ENCODE data around the gene ING3. TPM values are rescaled to one million over a fixed set of nuclear protein-coding genes. Genes with fewer than 3 reads are reported as not detected.

The ING3 gene
- total RNA-seq, 2 experiments from 2014 or later, result 12.5 to 22.2 TPM

- DNase-seq (ENCODE audit: low spot score), result no peak
- Histone ChIP-seq H2AFZ (ENCODE audit: low read length) (no peak overlapping the region), H3K27ac (ENCODE audit: low read depth, low read length, poor library complexity, severe bottlenecking) (no peak overlapping the region), H4K20me1 (ENCODE audit: insufficient read depth, low read length) (no peaks in the 10 kb centered on the region), H3K9me2 (ENCODE audit: insufficient read depth, low read length) (no peaks in the 10 kb centered on the region), H3K79me2 (ENCODE audit: insufficient read depth, low read depth, low read length) (no peaks in the 10 kb centered on the region), H3K36me3 (ENCODE audit: insufficient read depth, low read length) (no peaks in the 10 kb centered on the region), H3K9me3 (ENCODE audit: low read length) (no peaks in the 10 kb centered on the region), H3K4me3 (ENCODE audit: low read depth, low read length, poor library complexity, severe bottlenecking) (no peak overlapping the region), H3K4me2 (ENCODE audit: low read length) (no peak overlapping the region), H3K4me1 (ENCODE audit: insufficient read depth, low read length, poor library complexity, severe bottlenecking) (peaks cover 4% of the 10 kb centered on the region)
- POLR2A ChIA-PET, result no interaction called here
- intact Hi-C loops (cut with micrococcal nuclease; ENCODE audit: unreplicated experiment), result no loop called here
- BruUV-seq (replicated peaks), result no TSS peak
- TF ChIP-seq, protein P1, sequence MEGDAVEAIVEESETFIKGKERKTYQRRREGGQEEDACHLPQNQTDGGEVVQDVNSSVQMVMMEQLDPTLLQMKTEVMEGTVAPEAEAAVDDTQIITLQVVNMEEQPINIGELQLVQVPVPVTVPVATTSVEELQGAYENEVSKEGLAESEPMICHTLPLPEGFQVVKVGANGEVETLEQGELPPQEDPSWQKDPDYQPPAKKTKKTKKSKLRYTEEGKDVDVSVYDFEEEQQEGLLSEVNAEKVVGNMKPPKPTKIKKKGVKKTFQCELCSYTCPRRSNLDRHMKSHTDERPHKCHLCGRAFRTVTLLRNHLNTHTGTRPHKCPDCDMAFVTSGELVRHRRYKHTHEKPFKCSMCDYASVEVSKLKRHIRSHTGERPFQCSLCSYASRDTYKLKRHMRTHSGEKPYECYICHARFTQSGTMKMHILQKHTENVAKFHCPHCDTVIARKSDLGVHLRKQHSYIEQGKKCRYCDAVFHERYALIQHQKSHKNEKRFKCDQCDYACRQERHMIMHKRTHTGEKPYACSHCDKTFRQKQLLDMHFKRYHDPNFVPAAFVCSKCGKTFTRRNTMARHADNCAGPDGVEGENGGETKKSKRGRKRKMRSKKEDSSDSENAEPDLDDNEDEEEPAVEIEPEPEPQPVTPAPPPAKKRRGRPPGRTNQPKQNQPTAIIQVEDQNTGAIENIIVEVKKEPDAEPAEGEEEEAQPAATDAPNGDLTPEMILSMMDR (conservative IDR thresholded peaks at IDR 0.05; ENCODE audit: low read length), result no peak
- TF ChIP-seq EZH2phosphoT487 (IDR thresholded peaks at IDR 0.05; ENCODE audit: borderline replicate concordance, low read depth, low read length), result no peak
- CTCF ChIA-PET (ENCODE audit: unreplicated experiment), result no interaction called here
These were observed 42.5 kb downstream of the ING3 start for GRCh38 chr7:120992965-120993494.

DNA sequence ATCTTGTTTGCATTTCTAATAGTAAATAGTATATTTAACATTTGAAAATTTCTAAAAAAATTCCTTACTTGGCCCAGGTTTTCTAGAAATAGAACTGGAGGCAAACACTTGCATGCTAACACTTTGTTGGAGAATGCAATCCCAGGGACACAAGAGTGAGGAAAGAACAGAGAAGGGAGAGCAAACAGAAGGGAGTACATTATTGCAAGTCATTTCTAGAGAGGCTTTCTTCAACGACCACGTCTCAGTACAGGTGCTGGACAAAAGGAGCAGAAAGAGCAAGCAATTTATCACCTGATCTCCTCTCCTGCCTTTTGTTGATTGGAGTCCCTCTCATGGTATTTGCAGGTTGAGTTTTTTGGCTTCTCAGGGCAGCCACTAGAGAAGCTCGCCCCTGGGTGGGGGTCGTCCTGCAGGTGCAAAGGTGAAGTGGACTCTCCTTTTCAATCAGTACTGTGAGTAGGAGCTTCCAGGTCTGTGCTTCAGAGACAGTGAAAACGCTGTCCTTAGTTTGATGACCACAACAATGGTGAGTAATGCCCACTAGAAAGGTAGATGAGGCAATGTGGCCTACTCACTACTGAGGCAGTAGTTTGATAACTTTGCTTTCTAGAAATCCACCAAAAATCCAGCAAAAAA lies 43.1 kb downstream of the ING3 start:
- H3K9me3 ChIP-seq (ENCODE audit: low read length), result no peaks in the 10 kb centered on the region
- no peaks in the 10 kb centered on the region for H3K36me3 ChIP-seq (ENCODE audit: insufficient read depth, low read length)
- ChIA-PET POLR2A (no interaction called here), CTCF (ENCODE audit: unreplicated experiment) (no interaction called here)
- H4K20me1 ChIP-seq (ENCODE audit: insufficient read depth, low read length), result no peaks in the 10 kb centered on the region
- BruUV-seq (replicated peaks), result no TSS peak
- no peak overlapping the region for H3K4me3 ChIP-seq (ENCODE audit: low read depth, low read length, poor library complexity, severe bottlenecking)
- H3K79me2 ChIP-seq (ENCODE audit: insufficient read depth, low read depth, low read length), result no peaks in the 10 kb centered on the region
- H2AFZ ChIP-seq (ENCODE audit: low read length), result no peak overlapping the region
- intact Hi-C loops (cut with micrococcal nuclease; ENCODE audit: unreplicated experiment), result no loop called here
- DNase-seq (ENCODE audit: low spot score), result no peak
- no peak overlapping the region for H3K4me2 ChIP-seq (ENCODE audit: low read length)
- TF ChIP-seq, protein P1 (conservative IDR thresholded peaks at IDR 0.05; ENCODE audit: low read length), result no peak
- TF ChIP-seq EZH2phosphoT487 (IDR thresholded peaks at IDR 0.05; ENCODE audit: borderline replicate concordance, low read depth, low read length), result no peak
- H3K27ac ChIP-seq (ENCODE audit: low read depth, low read length, poor library complexity, severe bottlenecking), result no peak overlapping the region
- no peaks in the 10 kb centered on the region for H3K9me2 ChIP-seq (ENCODE audit: insufficient read depth, low read length)
- H3K4me1 ChIP-seq (ENCODE audit: insufficient read depth, low read length, poor library complexity, severe bottlenecking), result no peaks in the 10 kb centered on the region

Measured in OCI-LY7 (cell line).